K562 (cell line): ENCODE results near the gene GSK3B. TPM values are rescaled to one million over a fixed set of nuclear protein-coding genes. Genes with fewer than 3 reads are reported as not detected.

Experiments used
- BDP1 ChIP-seq: IDR thresholded peaks from 3 replicates; pipeline ENCODE4 v1.6.1; 2011; ENCODE audit not compliant: insufficient read length, insufficient read depth
- CBX1 ChIP-seq: sonication (generic); IDR thresholded peaks from 2 replicates; pipeline ENCODE4 v1.6.1; 2016; ENCODE audit warnings: antibody characterized with exemption, low read depth, mild to moderate bottlenecking
- CREB1 ChIP-seq, 2 experiments: sonication (generic) in 1 of 2; formaldehyde crosslinking in 1 of 2; IDR thresholded peaks; 2 replicates each; pipeline versions ENCODE4 v1.6.1 to v1.8.0; 2012 to 2022; ENCODE audit warnings: inconsistent platforms in 1 of 2, mild to moderate bottlenecking in 1 of 2, missing genetic modification reagents in 1 of 2, moderate library complexity in 1 of 2
- FIP1L1 ChIP-seq: fragments of 200-400 bp; formaldehyde crosslinking; IDR thresholded peaks from 2 replicates; pipeline ENCODE4 v1.6.1; 2018; ENCODE audit warnings: mild to moderate bottlenecking, low read depth, low read length; ENCODE audit not compliant: poor library complexity, severe bottlenecking
- GATA2 ChIP-seq: sonication (generic); formaldehyde crosslinking; IDR thresholded peaks from 2 replicates; pipeline ENCODE4 v1.4.0; 2020; ENCODE audit warnings: mild to moderate bottlenecking, missing genetic modification reagents
- JUN ChIP-seq, 2 experiments: sonication (generic) in 1 of 2; formaldehyde crosslinking in 1 of 2; IDR thresholded peaks; 2 replicates each; pipeline versions ENCODE4 v1.6.1 to v1.8.0; 2012 to 2022; ENCODE audit warnings: borderline replicate concordance in 2 of 2, mild to moderate bottlenecking in 2 of 2, improper control_type of control experiment in 1 of 2, low read depth in 1 of 2, low read length in 1 of 2, missing genetic modification reagents in 1 of 2
- KLF1 ChIP-seq: fragments of 450-650 bp; IDR thresholded peaks from 2 replicates; pipeline ENCODE4 v1.6.1; 2016; ENCODE audit warnings: missing genetic modification characterization, missing compliant biosample characterization
- MED1 ChIP-seq: sonication (generic); formaldehyde crosslinking; IDR thresholded peaks from 2 replicates; pipeline ENCODE4 v1.8.1; 2023; ENCODE audit warnings: missing genetic modification reagents, borderline replicate concordance
- MYNN ChIP-seq, 2 experiments: sonication (generic); formaldehyde crosslinking in 1 of 2; IDR thresholded peaks; 2 replicates each; pipeline versions ENCODE4 v1.5.0 to v1.6.1; 2016 to 2020; ENCODE audit warnings: antibody characterized with exemption in 1 of 2, missing genetic modification reagents in 1 of 2
- NCOA2 ChIP-seq, 2 experiments: fragments of 450-650 bp; IDR thresholded peaks; 2 replicates each; pipeline ENCODE4 v1.6.1; 2018; ENCODE audit warnings: mild to moderate bottlenecking in 2 of 2, moderate library complexity in 1 of 2; ENCODE audit not compliant: partially characterized antibody in 2 of 2
- POLR2G ChIP-seq: fragments of 200-400 bp; formaldehyde crosslinking; IDR thresholded peaks from 2 replicates; pipeline ENCODE4 v1.6.1; 2017; ENCODE audit warnings: low read depth, mild to moderate bottlenecking, antibody characterized with exemption, low read length, moderate library complexity
- RB1 ChIP-seq: fragments of 450-650 bp; IDR thresholded peaks from 2 replicates; pipeline ENCODE4 v1.6.1; 2017; ENCODE audit warnings: low read depth, mild to moderate bottlenecking
- RBM14 ChIP-seq: fragments of 200-400 bp; formaldehyde crosslinking; IDR thresholded peaks from 2 replicates; pipeline ENCODE4 v1.6.1; 2018; ENCODE audit warnings: low read depth, mild to moderate bottlenecking, low read length, moderate library complexity, borderline replicate concordance; ENCODE audit not compliant: insufficient read depth
- RERE ChIP-seq: sonication (generic); formaldehyde crosslinking; IDR thresholded peaks from 2 replicates; pipeline ENCODE4 v1.8.0; 2023; ENCODE audit warnings: missing genetic modification reagents, mild to moderate bottlenecking, borderline replicate concordance
- SRSF7 ChIP-seq: fragments of 200-400 bp; formaldehyde crosslinking; optimal IDR thresholded peaks from 2 replicates; pipeline ENCODE3; 2017; ENCODE audit warnings: mild to moderate bottlenecking, low read depth, low read length
- STAG1 ChIP-seq: sonication (generic); formaldehyde crosslinking; IDR thresholded peaks from 2 replicates; pipeline ENCODE4 v1.5.0; 2020; ENCODE audit warnings: missing genetic modification reagents, borderline replicate concordance
- TRIM28 ChIP-seq: fragments of 450-650 bp; IDR thresholded peaks from 2 replicates; pipeline ENCODE4 v1.6.1; 2017
- ZBTB7A ChIP-seq: IDR thresholded peaks from 2 replicates; pipeline ENCODE4 v1.6.1; 2011; ENCODE audit warnings: low read depth, mild to moderate bottlenecking, low read length, moderate library complexity, borderline replicate concordance; ENCODE audit not compliant: control insufficient read depth
- ZNF224 ChIP-seq: sonication (generic); formaldehyde crosslinking; IDR thresholded peaks from 2 replicates; pipeline ENCODE4 v1.8.0; 2022; ENCODE audit warnings: mild to moderate bottlenecking, missing genetic modification reagents
- polyA plus RNA-seq, 8 experiments: library from polyadenylated mRNA; depleted of rRNA in 4 of 8; stranded (reverse) in 5 of 8; unstranded in 3 of 8; fragments of >200 nt; fragmentation: Nextera tagmentation in 2 of 8; fragmentation: Illumina TruSeq in 1 of 8; extraction: Ambion mirVana in 2 of 8; extraction: Trizol in 1 of 8; gene quantifications; 2 replicates each; pipeline versions ENCODE4 v1.2.1 to v1.2.3, GENCODE V29; 2011 to 2014; ENCODE audit warnings: inconsistent platforms in 1 of 8, missing spikeins in 1 of 8
- total RNA-seq, 7 experiments: library from RNA; depleted of rRNA in 6 of 7; stranded (reverse); fragments of >200 nt in 6 of 7; fragmentation: Illumina TruSeq in 2 of 7; extraction: Trizol in 2 of 7; gene quantifications; 2 replicates each; pipeline versions ENCODE4 v1.2.1 to v1.2.3, GENCODE V29; 2011 to 2021; ENCODE audit warnings: low replicate concordance in 1 of 7
- TF ChIP-seq, protein P1 (sequence below): sonication (generic); formaldehyde crosslinking; IDR thresholded peaks from 2 replicates; pipeline ENCODE4 v1.8.0; 2022; ENCODE audit warnings: mild to moderate bottlenecking, low read depth, missing genetic modification reagents

GSK3B gene
- total and polyA plus RNA-seq, 9 of the 15 experiments (the other 6 are each of a cell fraction or from before 2014, with no cell fraction given) = 4.7 to 25.0 (median 18.7) TPM

GRCh38 chr3:120095226-120095978, 1.2 kb upstream of the GSK3B start (continued):
- no peak for TF ChIP-seq RERE (CRISPR knock-in tag)
- TF ChIP-seq BDP1 = no peak
- peak; percentile 66; the same call in 1 of the 2 replicates for TF ChIP-seq JUN (IDR thresholded peaks at IDR 0.05; ENCODE audit: borderline replicate concordance, low read depth, low read length)
- TF ChIP-seq JUN (CRISPR knock-in tag; IDR thresholded peaks at IDR 0.05; ENCODE audit: borderline replicate concordance) = no peak; the same call in 1 of the 2 replicates
- no peak for TF ChIP-seq GATA2
- no peak for TF ChIP-seq STAG1 (CRISPR knock-in tag)
- TF ChIP-seq TRIM28 = no peak
- TF ChIP-seq RB1 = no peak; the same call in 1 of the 2 replicates
- no peak for TF ChIP-seq RBM14
- TF ChIP-seq MED1 (CRISPR knock-in tag) = no peak
- TF ChIP-seq, protein P1, sequence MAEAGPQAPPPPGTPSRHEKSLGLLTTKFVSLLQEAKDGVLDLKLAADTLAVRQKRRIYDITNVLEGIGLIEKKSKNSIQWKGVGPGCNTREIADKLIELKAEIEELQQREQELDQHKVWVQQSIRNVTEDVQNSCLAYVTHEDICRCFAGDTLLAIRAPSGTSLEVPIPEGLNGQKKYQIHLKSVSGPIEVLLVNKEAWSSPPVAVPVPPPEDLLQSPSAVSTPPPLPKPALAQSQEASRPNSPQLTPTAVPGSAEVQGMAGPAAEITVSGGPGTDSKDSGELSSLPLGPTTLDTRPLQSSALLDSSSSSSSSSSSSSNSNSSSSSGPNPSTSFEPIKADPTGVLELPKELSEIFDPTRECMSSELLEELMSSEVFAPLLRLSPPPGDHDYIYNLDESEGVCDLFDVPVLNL = no peak
- peak; percentile 61 for TF ChIP-seq KLF1 (tag)
- peak; percentile 76 for TF ChIP-seq FIP1L1
- no peak for TF ChIP-seq SRSF7
- TF ChIP-seq ZBTB7A = no peak
- no peak for TF ChIP-seq CBX1
- TF ChIP-seq NCOA2 (IDR thresholded peaks at IDR 0.05; ENCODE audit: partially characterized antibody in 2 of 2) = no peak
- TF ChIP-seq ZNF224 (CRISPR knock-in tag) = no peak
- peak; percentile 97 for TF ChIP-seq POLR2G
- no peak; the same call in 1 of the 2 replicates for TF ChIP-seq CREB1 (IDR thresholded peaks at IDR 0.05)
- peak; percentile 26; the same call in 1 of the 2 replicates for TF ChIP-seq CREB1 (CRISPR knock-in tag; IDR thresholded peaks at IDR 0.05)
- no peak for TF ChIP-seq MYNN (IDR thresholded peaks at IDR 0.05)
- TF ChIP-seq MYNN (CRISPR knock-in tag; IDR thresholded peaks at IDR 0.05) = no peak
